Common myeloid progenitor, CD34-positive (primary cell): ENCODE data around the gene ACSS2.

ENCODE experiments used
- CTCF ChIA-PET: fragments of 350-600 bp; sonication (Branson Sonifier 250); formaldehyde crosslinking; loops from one replicate; lab custom pipeline; 2021; ENCODE audit warnings: antibody characterized with exemption; lab: Charles Lee
- POLR2A ChIA-PET: fragments of 350-600 bp; sonication (Branson Sonifier 250); formaldehyde crosslinking; loops from one replicate; lab custom pipeline; 2021; ENCODE audit warnings: antibody characterized with exemption; lab: Charles Lee
- DNase-seq, 3 donors: peaks; one replicate each; pipeline versions ENCODE4 v3.0.0 to v3.0.0-alpha.2; 2013
- H3K27ac ChIP-seq, 2 experiments: 1 replicate in 1 of 2; 2 replicates in 1 of 2; pipeline ENCODE4 v1.7.0; 2013; ENCODE audit warnings: inconsistent platforms in 2 of 2, low read length in 2 of 2, mild to moderate bottlenecking in 2 of 2, low read depth in 1 of 2, moderate library complexity in 1 of 2; ENCODE audit not compliant: severe bottlenecking in 2 of 2, insufficient read depth in 1 of 2, poor library complexity in 1 of 2
- H3K27me3 ChIP-seq, 5 experiments: replicated peaks in 2 of 5; 1 replicate in 3 of 5; 2 replicates in 2 of 5; pipeline versions ENCODE4 v1.6.1 to v1.7.0; 2013; ENCODE audit warnings: low read length in 4 of 5, mild to moderate bottlenecking in 2 of 5, moderate library complexity in 2 of 5, inconsistent platforms in 1 of 5; ENCODE audit not compliant: insufficient read depth in 5 of 5, control insufficient read depth in 4 of 5
- H3K36me3 ChIP-seq, 4 experiments: 1 replicate in 2 of 4; 2 replicates in 2 of 4; pipeline versions ENCODE4 v1.6.1 to v1.7.0; 2013; ENCODE audit warnings: low read length in 3 of 4, control low read depth in 1 of 4, mild to moderate bottlenecking in 1 of 4; ENCODE audit not compliant: control insufficient read depth in 4 of 4, insufficient read depth in 4 of 4
- H3K4me1 ChIP-seq, 4 experiments: 1 replicate in 3 of 4; 2 replicates in 1 of 4; pipeline versions ENCODE4 v1.6.1 to v1.7.1; 2013; ENCODE audit warnings: low read length in 3 of 4, mild to moderate bottlenecking in 3 of 4, control low read depth in 1 of 4, inconsistent platforms in 1 of 4, moderate library complexity in 1 of 4; ENCODE audit not compliant: control insufficient read depth in 4 of 4, insufficient read depth in 4 of 4; ENCODE audit errors: control extremely low read depth in 1 of 4
- H3K4me3 ChIP-seq, 7 experiments: 1 replicate in 4 of 7; 2 replicates in 3 of 7; pipeline versions ENCODE4 v1.5.1 to v1.7.0; 2013; ENCODE audit warnings: mild to moderate bottlenecking in 7 of 7, low read length in 6 of 7, moderate library complexity in 6 of 7, inconsistent platforms in 2 of 7, low read depth in 2 of 7, control low read depth in 1 of 7; ENCODE audit not compliant: insufficient read depth in 4 of 7, control insufficient read depth in 1 of 7; ENCODE audit errors: extremely low read depth in 1 of 7
- H3K9me3 ChIP-seq, 5 experiments: 1 replicate in 4 of 5; 2 replicates in 1 of 5; pipeline versions ENCODE4 v1.6.1 to v1.7.1; 2013; ENCODE audit warnings: low read length in 4 of 5, mild to moderate bottlenecking in 2 of 5, inconsistent platforms in 1 of 5, low read depth in 1 of 5, moderate library complexity in 1 of 5; ENCODE audit not compliant: control insufficient read depth in 4 of 5, insufficient read depth in 2 of 5; ENCODE audit errors: control extremely low read depth in 1 of 5
- WGBS: methylation state at CpG from one replicate; pipeline ENCODE4 v1.1.5; 2013; ENCODE audit not compliant: insufficient coverage; 5-methylcytosine and 5-hydroxymethylcytosine counted together

The ACSS2 gene

GRCh38 chr20:34862724-34863123, 13.7 kb upstream of the ACSS2 start:
- H3K27ac ChIP-seq, result no peak overlapping the region
- POLR2A ChIA-PET, result no interaction called here
- H3K27me3 ChIP-seq, result no peaks in the 10 kb centered on the region
- 98% methylated on average over 12 of the region's 12 CpGs for WGBS
- peaks cover 0 to 3% (median under 1%) of the 10 kb centered on the region in 4 experiments for H3K36me3 ChIP-seq
- H3K4me3 ChIP-seq, result no peak overlapping the region
- no peaks in the 10 kb centered on the region for H3K9me3 ChIP-seq
- CTCF ChIA-PET, result interaction anchor here (0.6 to 1.6 kb wide), 8 partner anchors 9 to 136 kb away, joined by 3 to 4 read pairs (median 3); partner anchors contain the start of gene GGT7
- peaks cover 0 to 4% (median 2%) of the 10 kb centered on the region in 4 experiments for H3K4me1 ChIP-seq
- no peak for DNase-seq

DNA sequence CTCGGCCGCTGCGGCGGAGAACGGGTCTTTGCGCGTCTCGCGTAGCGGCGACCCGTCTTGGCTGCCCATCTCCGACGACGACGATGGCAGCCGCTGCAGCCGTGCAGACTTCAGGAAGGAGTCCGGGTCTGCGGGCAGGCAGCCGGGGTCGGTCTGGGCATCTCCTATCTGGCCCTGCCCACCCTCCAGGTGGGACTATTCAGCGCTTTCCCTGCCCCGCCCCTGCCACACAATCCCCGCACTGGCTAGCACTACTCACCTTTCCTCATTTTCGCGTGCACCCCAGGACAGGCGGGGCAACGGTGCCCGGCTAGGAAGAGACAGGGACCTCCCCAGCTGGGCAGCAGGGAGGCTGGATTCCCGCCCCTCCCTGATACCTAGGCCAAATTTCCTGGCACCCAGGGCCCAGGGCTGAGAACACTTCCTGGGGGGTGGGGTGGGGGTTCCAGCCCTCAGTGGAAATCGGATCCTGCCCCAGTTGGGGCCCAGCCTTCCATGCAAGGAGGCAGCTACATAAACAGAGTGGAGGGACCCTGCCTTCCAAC, 12.9 kb upstream of the ACSS2 start:
- H3K4me1 ChIP-seq, result peaks cover 0 to 4% (median 2%) of the 10 kb centered on the region in 4 experiments
- POLR2A ChIA-PET, result no interaction called here
- CTCF ChIA-PET, result interaction anchor here (0.8 to 1.4 kb wide), 6 partner anchors 8 to 31 kb away, joined by 3 to 4 read pairs (median 3); partner anchors contain the start of gene GGT7

GRCh38 chr20:34864216-34864615, 12.2 kb upstream of the ACSS2 start:
- DNase-seq, result no peak
- WGBS, result 95% methylated on average over 5 of the region's 5 CpGs
- ChIA-PET POLR2A (no interaction called here), CTCF (interaction anchor here (1.2 to 1.6 kb wide), 3 partner anchors 10 to 31 kb away, joined by 3 to 5 read pairs (median 4); no protein-coding TSS in a partner anchor)
- Histone ChIP-seq H3K4me1 (peaks cover 0 to 4% (median 2%) of the 10 kb centered on the region in 4 experiments), H3K9me3 (no peaks in the 10 kb centered on the region), H3K4me3 (no peak overlapping the region), H3K36me3 (peaks cover 0 to 3% (median 0%) of the 10 kb centered on the region in 4 experiments), H3K27ac (no peak overlapping the region), H3K27me3 (no peaks in the 10 kb centered on the region)

More for the DNA sequence above, 12.9 kb upstream of the ACSS2 start:
- 97% methylated on average over 25 of the region's 32 CpGs for WGBS
- Histone ChIP-seq H3K27me3 (no peaks in the 10 kb centered on the region), H3K4me3 (no peak overlapping the region), H3K36me3 (peaks cover 0 to 3% (median 0%) of the 10 kb centered on the region in 4 experiments), H3K9me3 (no peaks in the 10 kb centered on the region), H3K27ac (no peak overlapping the region)
- DNase-seq, result no peak

DNA sequence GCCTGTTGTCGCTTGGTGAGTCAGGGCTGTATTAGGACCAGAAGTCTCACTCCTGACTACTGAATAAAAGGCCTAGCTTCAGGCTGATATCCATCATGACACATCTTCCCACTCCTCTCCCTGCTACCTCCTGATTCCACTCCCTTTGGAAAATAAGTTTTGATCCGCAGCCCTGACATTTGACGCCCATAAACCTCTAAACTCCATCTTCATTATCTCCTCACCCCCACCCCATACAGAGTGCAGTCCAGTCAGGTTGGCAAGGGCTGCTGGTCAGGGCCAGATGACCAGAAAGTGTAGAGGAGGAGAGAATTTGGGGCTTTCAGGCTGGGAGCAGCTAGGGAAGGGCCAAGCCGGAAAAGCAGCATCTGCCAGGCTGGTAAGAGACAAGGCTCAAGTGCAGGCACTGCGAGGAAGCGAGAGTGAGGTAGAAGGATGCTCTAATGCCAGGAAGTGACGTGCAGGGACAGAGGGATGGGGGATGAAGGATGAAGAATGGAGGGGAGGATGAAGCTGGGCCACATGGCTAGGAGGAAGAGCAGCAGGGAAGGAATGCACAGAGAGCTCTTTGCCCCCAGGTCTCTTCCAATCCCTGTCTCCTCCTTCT, 5.0 kb upstream of the ACSS2 start:
- no peak for DNase-seq
- H3K27ac ChIP-seq, result no peak overlapping the region
- peaks cover 4 to 35% (median 30%) of the 10 kb centered on the region in 4 experiments for H3K4me1 ChIP-seq
- ChIA-PET POLR2A (no interaction called here), CTCF (interaction anchor here (1.1 to 6.1 kb wide), 4 partner anchors 8 to 91 kb away, joined by 3 to 87 read pairs (median 18); partner anchors contain the start of genes GSS and MYH7B)
- 100% methylated on average over 4 of the region's 7 CpGs for WGBS
- no peaks in the 10 kb centered on the region for H3K9me3 ChIP-seq
- no peak overlapping the region for H3K4me3 ChIP-seq
- no peaks in the 10 kb centered on the region for H3K36me3 ChIP-seq
- H3K27me3 ChIP-seq, result peaks cover 0 to 3% (median 0%) of the 10 kb centered on the region in 5 experiments

GRCh38 chr20:34871966-34872621, 4.3 kb upstream of the ACSS2 start:
- WGBS, result 77% methylated on average over 5 of the region's 10 CpGs
- POLR2A ChIA-PET, result no interaction called here
- Histone ChIP-seq H3K4me1 (peaks cover 5 to 39% (median 30%) of the 10 kb centered on the region in 4 experiments), H3K36me3 (no peaks in the 10 kb centered on the region), H3K27me3 (peaks cover 0 to 3% (median 0%) of the 10 kb centered on the region in 5 experiments), H3K9me3 (no peaks in the 10 kb centered on the region), H3K4me3 (peak overlapping the region in 6 of 7 experiments; percentile 31 to 75 (median 62)), H3K27ac (no peak overlapping the region)
- CTCF ChIA-PET, result interaction anchor here (0.6 to 6.1 kb wide), 11 partner anchors 9 to 91 kb away, joined by 3 to 87 read pairs (median 3); partner anchors contain the start of genes GSS and MYH7B
- no peak for DNase-seq

- no peaks in the 10 kb centered on the region for H3K36me3 ChIP-seq
- H3K27me3 ChIP-seq, result peaks cover 0 to 3% (median 0%) of the 10 kb centered on the region in 5 experiments
- no peak within 1 kb of the TSS for H3K27ac ChIP-seq
- peak within 1 kb of the TSS; percentile 31 to 75 (median 61) for H3K4me3 ChIP-seq
- no peaks in the 10 kb centered on the region for H3K9me3 ChIP-seq
- peak; percentile 69 to 83 (median 81) for DNase-seq
- POLR2A ChIA-PET, result interaction anchor here (0.5 kb wide), 1 partner anchor 69 kb away, joined by 3 read pairs; no protein-coding TSS in a partner anchor
- peaks cover 5 to 43% (median 32%) of the 10 kb centered on the region in 4 experiments for H3K4me1 ChIP-seq
- WGBS, result under 1% methylated on average over 51 of the region's 52 CpGs
- CTCF ChIA-PET, result interaction anchor here (0.6 to 6.1 kb wide), 12 partner anchors 10 to 90 kb away, joined by 3 to 87 read pairs (median 4); partner anchors contain the start of genes GSS and MYH7B
Measured at GRCh38 chr20:34872622-34873224, 3.7 kb upstream of the ACSS2 start, which contains the start of gene GGT7. Gene GGT7, minus strand, starts transcription at chr20:34872856. Its CDS starts 41 bp downstream, at chr20:34872815.
